Stomach (tissue), 4 donors: ENCODE measurements around the gene VGLL3.

Experiments
- POLR2A ChIP-seq, 4 donors: fragments of 450-650 bp; IDR thresholded peaks; one replicate each; pipeline ENCODE4 v1.6.1; 2016; ENCODE audit warnings: antibody characterized with exemption in 4 of 4, control low read depth in 2 of 4, mild to moderate bottlenecking in 1 of 4, moderate library complexity in 1 of 4
- TF ChIP-seq, protein P1 (sequence below), 7 experiments: fragments of 450-650 bp in 4 of 7; fragments of 200-600 bp in 3 of 7; sonication (generic) in 3 of 7; IDR thresholded peaks; one replicate each; pipeline ENCODE4 v1.5.1; 2016 to 2019; ENCODE audit warnings: antibody characterized with exemption in 7 of 7, control low read depth in 2 of 7, mild to moderate bottlenecking in 1 of 7

DNA sequence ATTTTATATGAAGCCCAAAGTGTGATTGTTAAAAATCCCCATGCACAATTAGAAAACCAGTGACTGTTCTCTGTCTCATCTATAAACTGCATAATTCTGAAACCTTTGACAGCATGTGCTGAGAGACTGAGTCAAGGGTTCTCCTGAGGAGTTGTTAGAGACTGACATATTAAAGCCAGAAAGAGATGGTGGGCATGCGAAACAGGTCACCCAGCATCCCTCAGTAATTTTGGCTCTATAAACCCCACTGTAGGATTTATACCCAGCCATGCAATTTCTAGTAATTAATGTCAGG lies 3.6 kb downstream of the VGLL3 start:
- TF ChIP-seq, protein P1, sequence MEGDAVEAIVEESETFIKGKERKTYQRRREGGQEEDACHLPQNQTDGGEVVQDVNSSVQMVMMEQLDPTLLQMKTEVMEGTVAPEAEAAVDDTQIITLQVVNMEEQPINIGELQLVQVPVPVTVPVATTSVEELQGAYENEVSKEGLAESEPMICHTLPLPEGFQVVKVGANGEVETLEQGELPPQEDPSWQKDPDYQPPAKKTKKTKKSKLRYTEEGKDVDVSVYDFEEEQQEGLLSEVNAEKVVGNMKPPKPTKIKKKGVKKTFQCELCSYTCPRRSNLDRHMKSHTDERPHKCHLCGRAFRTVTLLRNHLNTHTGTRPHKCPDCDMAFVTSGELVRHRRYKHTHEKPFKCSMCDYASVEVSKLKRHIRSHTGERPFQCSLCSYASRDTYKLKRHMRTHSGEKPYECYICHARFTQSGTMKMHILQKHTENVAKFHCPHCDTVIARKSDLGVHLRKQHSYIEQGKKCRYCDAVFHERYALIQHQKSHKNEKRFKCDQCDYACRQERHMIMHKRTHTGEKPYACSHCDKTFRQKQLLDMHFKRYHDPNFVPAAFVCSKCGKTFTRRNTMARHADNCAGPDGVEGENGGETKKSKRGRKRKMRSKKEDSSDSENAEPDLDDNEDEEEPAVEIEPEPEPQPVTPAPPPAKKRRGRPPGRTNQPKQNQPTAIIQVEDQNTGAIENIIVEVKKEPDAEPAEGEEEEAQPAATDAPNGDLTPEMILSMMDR (IDR thresholded peaks at IDR 0.05): no peak
- no peak for TF ChIP-seq POLR2A (IDR thresholded peaks at IDR 0.05)
